Astrocyte of the cerebellum (primary cell): ENCODE results near the gene P2RY8.

Experiments
- DNase-seq: peaks from one replicate; pipeline ENCODE4 v3.0.0-alpha.2; 2011; ENCODE audit warnings: low read depth
- H3K4me3 ChIP-seq: 2 replicates; pipeline ENCODE4 v1.5.1; 2011; ENCODE audit warnings: mild to moderate bottlenecking, low read depth, low read length, moderate library complexity
- CTCF ChIP-seq: IDR thresholded peaks from 2 replicates; pipeline ENCODE4 v1.5.1; 2012; ENCODE audit warnings: low read length, low read depth, moderate library complexity, mild to moderate bottlenecking; ENCODE audit errors: missing control alignments
- in situ Hi-C: cut with HindIII; loops from 2 replicates; pipeline ENCODE4 v1.10.0; 2017; ENCODE audit warnings: low sequenced_read_pairs

P2RY8 gene

DNA sequence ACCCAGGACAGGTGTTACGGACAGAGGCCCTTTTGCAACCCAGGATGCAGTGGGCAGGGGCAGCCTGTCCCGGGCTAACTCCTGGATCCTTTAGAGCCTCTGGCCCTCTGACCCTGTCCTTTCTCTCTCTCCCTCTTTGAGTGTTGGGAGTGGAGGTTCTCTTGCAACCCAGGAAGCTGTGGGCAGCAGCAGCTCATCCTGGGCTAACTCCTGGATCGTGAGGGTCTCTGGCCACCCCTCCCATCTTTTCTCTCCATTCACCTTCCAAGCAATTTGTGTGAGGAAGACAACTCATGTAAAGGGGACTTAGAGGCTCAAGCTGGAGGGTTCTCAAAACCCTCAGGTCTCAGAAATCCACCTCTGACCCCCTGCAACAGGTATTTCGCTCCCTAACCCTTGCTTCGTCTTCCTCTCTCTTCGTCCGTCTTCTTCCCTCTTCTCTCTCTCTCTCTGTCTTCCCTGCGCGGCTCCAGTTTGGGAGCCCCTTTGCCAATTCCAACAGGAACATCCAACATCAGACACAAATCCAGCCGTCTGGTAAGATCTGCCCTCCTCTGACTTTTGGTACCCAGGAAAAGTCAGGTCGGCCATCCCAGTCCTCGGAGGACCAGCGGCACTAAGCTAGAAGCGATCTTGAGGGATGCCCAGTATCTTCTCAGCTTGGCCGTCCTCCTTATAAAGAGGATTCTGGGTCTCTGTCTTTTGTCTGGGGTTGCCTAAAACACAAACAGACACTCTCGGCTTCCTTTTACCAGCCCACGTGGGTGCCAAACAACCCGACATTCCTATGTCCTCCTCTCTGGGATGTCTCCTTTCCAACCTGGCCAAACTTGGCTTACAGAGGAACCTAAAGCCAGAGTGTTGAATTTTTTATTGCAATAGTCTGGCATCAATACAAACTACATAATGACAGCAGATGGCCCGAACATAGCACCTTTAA, 92.2 kb downstream of the P2RY8 start:
- DNase-seq, result no peak
- TF ChIP-seq CTCF, result no peak
- H3K4me3 ChIP-seq, result no peak overlapping the region
- in situ Hi-C loops, result no loop called here

- in situ Hi-C loops, result no loop called here
- no peak overlapping the region for H3K4me3 ChIP-seq
- DNase-seq, result no peak
- TF ChIP-seq CTCF, result no peak
Observed at GRCh38 chrX:1443496-1444075, 93.4 kb downstream of the P2RY8 start.

GRCh38 chrX:1442724-1443367, 94.1 kb downstream of the P2RY8 start:
- in situ Hi-C loops, result no loop called here
- no peak for TF ChIP-seq CTCF
- DNase-seq, result no peak
- H3K4me3 ChIP-seq, result no peak overlapping the region

- in situ Hi-C loops, result no loop called here
- no peak for TF ChIP-seq CTCF
- no peak for DNase-seq
- no peak overlapping the region for H3K4me3 ChIP-seq
Observed at GRCh38 chrX:1442016-1442665, 94.8 kb downstream of the P2RY8 start.

DNA sequence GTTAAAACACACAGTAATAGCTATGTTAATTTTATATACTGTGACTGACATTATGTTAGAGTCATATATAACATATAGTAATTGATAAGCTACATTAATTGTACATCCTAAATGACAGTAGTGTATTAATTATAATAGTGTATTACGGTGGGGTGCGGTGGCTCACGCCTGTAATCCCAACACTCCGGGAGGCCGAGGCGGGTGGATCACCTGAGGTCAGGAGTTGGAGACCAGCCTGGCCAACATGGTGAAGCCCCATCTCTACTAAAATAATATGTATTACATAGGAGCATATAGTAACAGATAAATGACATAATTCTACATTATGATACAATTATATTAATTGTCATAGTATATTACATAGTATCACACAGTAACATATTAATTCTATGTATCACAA, 96.5 kb downstream of the P2RY8 start:
- no peak overlapping the region for H3K4me3 ChIP-seq
- TF ChIP-seq CTCF, result no peak
- in situ Hi-C loops, result no loop called here
- DNase-seq, result no peak

GRCh38 chrX:1435241-1435895, 101.6 kb downstream of the P2RY8 start:
- no peak for DNase-seq
- no peak overlapping the region for H3K4me3 ChIP-seq
- no peak for TF ChIP-seq CTCF
- in situ Hi-C loops, result no loop called here
